HG03064 (cell line): ENCODE results near the gene DYNC2LI1.
"Not testable (repeated sequence)": the region's sequence is repeated elsewhere in the genome, so short reads cannot be mapped to it uniquely, and the experiment has no call there.

ENCODE experiments used
- ATAC-seq: cut with Tn5 transposase; IDR thresholded peaks from one replicate; pipeline ENCODE4 v1.9.1; 2021; ENCODE audit warnings: low read depth; ENCODE audit not compliant: unreplicated experiment

Gene DYNC2LI1

DNA sequence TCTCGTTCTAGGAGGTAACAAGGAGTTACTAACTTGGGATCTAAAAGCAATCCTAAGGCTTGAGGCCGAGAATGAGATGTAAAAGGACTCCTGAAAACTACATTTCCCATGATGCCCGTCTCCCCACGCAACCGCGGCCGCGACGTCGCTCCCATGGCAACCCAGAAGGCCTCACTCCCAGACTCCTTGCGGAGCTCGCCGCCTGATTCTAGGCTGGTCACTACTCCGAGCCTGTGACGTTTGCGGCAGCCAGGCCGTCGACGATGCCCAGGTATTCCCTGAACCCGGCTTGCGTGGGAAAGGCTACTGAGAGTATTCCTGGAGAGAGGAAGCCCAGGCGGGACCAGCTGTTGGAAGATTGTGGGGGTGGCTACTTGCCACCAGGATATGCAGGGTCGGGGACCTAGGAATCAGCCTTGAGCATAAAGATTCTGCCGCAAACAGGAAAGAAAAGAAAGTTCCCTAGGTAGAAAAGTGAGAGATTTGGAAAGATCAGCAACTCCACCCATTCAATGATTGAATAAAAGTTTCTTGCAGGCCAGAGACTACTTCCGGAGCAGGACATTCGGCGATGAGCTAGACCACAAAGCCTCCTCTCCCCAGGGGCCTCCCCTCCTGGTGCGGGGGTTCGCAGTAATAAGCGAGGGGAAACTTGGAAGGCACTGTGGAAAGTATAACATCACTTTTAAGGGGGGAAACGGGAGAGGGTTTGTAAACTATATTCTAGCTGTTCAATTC lies at the start of gene DYNC2LI1:
TSS of gene DYNC2LI1 (plus strand) at position 164 of the 738 bp plus-strand sequence. CDS start at position 264, 100 bp downstream.
- peak; percentile 99 for ATAC-seq

DNA sequence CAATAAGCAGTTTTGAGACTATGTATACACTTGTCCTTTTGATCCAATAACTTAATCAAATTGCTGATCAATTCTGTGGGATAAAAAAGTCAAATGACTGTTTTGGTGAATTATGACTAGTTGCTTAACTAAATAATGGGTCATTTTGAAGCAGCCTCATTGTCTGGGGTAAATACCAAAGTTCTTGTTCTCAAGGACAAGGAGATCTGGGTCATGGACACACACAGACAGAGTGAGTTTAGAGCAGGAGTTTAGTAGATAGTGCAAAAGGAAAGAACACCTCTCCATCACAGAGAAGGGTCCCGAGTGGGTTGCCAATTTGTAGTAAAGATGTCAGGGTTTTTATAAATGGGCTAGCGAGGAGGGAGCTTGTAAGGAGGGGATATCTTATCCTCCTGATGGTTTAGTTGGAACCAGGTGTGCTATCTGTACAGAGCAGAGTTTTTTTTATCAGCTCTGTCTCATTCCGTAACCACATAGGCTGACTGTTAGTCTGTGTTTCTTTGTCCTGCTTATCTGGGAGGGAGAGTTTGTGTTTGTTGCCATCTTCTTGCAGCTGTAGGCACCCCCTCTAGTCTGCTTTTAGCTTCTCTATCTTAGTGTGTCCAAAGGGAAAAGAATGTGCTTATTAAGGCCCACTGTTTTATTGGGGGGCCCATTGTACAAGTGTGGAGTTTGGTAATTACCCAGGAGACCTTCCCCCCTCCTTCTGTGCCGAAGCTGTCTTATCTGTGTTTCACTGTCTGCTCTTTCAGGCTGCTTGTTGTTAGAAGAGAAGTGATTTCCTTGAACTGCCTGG lies 48.9 kb upstream of the DYNC2LI1 start:
- no peak for ATAC-seq

DNA sequence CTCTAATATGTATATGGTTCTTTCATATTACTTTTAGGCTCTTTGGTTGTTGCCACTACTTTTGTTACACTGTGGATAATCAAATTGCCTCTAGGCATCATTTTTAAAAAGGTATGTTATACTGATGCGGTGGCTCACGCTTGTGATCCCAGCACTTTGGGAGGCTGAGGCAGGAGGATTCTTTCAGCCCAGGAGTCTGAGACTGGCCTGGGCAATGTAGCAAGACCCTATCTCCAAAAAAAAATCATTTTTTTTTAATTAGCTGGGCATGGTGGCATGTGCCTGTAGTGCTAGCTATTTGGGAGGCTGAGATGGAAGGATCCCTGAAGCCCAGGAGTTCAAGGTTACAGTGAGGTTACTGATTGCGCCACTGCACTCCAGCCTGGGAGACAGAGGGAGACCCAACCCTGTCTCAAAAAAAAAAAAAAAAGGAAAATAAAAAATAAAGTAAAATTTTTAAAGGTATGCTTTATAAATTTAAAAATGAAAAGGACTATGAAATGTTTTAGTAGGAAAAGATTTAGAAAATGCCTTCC lies 48.1 kb upstream of the DYNC2LI1 start:
- ATAC-seq, result no peak

DNA sequence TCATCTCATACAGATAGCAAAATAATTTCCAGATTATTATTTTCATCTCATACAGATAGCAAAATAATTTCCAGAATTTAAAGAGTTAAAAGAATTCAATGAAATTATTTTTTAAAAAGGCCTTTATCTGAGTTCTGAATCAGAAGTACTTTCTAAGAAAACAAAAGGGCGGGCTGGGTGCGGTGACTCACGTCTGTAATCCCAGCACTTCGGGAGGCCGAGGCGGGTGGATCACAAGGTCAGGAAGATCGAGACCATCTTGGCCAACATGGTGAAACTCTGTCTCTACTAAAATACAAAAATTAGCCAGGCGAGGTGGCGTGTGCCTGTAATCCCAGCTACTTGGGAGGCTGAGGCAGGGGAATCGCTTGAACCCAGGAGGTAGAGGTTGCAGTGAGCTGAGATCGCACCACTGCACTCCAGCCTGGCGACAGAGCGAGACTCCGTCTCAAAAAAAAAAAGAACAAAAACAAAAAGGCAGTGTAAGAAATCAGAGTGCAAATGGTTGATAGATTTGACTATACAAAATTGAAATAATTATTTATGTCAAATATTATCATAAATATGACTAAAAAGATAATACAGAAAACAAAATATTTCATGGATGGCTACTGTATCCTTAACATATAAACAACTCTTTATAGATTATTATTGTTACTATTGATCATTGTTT lies 46.7 kb upstream of the DYNC2LI1 start:
- ATAC-seq, result not testable (repeated sequence)

DNA sequence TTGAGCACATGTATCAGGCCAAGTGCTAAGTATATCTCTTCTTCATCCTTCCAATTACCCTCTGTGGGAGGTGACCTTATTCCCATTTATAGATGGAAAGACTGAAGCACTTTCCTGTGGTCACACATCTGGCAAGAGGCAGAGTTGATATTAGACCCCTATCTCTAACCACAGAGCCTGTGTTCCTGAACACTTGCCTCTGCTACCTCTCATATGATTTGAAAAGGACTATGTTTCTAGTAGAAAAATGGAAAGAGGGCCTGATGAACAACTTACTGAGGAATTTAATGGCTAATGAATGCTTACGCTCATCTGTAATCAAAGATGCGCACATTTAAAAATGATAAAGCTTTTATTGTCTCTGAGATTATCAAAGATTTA lies 46.2 kb upstream of the DYNC2LI1 start:
- no peak for ATAC-seq

DNA sequence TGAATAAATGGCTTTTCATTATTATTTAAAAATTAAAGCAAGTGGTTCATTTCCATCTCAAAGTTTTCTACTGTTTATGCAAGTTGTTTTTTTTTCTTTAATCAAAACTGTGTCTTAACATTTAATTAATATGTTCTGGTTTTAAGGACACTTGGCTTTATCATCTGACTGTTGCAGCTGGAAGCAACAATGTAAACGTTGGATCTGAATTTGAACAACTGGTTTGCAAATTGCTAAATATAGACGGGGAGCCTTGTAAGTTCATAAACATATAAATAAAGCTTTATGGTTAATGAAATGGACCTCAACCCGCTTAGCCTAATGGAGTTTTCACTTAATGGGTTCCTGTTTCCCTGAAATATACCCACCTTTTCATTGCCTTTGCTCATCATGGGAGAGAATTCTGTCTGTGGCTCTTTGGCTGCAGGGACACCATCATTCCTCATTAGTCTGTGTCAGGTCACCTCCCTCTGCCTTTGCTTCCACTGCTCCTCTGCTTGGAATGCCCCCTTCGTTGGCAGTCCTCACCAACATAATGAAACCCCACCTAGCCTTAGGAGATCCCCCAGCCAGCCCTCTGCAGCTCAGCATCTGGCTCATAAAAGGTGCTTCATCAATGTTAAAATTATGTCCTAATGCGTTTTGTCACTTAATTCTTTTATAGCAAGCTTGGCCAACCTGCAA lies 44.2 kb upstream of the DYNC2LI1 start:
- no peak for ATAC-seq

DNA sequence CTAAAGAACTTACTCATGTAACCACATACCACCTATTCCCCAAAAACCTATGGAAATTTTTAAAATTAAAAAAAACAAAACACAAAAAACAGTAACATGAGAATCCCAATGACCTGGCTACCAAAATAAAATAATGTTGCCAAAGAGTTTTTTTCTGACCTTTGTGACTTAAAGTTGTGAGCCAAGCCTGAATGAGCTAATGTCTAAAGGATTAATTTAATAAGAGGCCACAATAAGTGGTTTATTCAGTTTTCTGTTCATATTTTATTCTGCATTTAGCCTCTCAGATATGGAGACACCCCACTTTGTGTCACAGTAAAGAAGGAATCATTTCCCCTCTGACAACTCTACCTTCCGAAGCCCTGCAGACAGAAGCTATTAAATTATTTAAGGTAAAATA lies 42.6 kb upstream of the DYNC2LI1 start:
- no peak for ATAC-seq

DNA sequence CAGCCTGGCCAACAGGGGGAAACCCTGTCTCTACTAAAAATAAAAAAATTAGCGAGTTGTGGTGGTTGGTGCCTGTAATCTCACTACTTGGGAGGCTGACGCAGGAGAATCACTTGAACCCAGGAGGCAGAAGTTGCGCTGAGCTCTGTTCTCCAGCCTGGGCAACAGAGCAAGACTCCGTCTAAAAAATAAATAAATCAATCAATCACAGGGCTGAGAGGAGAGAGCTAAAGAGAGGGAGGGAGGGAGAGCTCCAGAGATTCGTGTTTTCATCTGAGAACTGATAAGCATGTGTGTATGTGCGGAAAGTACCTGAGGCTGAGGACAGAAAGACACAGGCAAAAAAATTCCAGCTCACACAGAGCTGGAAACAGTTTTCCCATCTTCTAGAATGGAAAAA lies 37.2 kb upstream of the DYNC2LI1 start:
- no peak for ATAC-seq

DNA sequence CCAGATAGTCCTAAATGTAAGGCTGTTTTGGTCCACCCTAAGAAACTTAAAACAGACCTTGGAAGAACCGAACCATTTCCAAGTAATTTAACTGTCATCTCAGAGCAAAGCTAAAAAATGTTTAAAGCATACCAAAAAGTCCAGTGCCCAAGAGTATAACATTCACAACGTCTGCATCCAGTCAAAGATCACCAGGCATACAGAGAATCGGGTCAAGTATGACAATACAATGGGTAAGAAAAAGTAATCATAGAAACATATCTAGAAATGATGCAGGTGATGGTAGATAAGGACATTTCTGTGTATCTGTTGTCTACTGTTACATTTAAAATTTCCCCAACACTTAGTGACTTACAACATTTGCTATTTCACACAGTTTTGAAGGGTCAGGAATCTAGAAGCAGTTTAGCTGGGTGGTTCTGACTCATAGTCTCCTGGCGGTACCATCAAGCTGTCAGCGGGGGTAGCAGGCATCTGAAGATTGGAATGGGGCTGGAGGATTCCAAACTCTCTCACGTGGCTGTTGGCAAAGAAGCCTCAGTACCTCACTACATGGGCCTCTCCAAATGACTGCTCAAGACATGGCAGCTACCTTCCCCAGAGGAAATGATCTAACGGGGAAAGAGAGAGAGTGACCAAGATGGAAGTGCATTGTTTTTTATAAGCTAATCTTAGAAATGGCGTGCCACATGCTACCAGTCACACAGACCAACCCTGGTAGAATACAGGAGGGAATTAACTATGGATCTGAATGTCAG lies 36.6 kb upstream of the DYNC2LI1 start:
- no peak for ATAC-seq

DNA sequence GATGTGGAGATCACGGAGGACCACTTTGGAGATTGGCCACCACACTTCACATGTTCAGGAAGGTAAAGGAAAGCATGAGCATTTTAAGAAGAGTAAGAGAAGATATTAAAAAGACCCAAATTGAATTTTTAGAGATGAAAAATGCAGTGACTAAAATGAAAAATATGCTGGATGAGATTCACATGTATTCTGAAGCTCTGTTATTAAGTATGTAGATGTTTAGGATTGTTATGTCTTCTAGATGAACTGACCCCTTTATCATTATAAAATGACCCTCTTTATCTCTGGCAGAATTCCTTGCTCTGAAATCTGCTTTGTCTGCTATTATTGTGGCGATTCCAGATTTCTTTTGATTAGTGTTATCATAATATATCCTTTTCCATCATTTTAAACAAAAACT lies 36.0 kb upstream of the DYNC2LI1 start:
- ATAC-seq, result no peak

DNA sequence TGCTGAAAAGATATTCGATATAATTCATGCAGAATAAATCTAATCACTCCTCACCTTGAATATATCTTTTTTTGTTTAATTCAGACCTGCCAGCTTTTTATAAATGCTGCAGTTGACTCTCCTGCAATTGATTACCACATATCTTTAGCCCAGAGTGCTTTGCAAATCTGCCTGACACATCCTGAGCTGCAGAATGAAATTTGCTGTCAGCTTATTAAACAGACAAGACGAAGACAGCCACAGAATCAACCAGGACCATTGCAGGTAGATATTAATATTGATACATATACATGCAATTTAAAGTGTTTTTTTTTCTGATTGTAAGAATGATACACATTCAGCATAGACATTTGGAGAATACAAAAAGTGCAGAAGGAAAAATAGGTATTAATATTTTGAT lies 35.6 kb upstream of the DYNC2LI1 start:
- no peak for ATAC-seq

DNA sequence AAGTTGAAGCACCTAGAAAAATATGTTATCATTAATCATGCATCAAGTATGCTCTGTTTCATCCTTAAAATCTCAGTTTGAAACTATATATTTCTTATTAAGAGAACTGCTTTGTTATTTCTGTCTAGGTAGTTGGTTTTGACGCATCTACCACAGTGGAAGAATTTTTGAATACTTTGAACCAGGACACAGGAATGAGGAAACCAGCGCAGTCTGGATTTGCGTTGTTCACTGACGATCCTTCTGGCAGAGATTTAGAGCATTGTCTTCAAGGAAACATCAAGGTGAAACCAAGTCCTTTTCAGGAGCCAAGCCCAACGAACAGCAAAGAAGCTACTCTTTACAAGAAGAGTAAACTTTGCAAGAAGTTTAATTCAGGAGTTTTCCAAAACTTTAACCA lies 30.1 kb upstream of the DYNC2LI1 start:
- no peak for ATAC-seq

DNA sequence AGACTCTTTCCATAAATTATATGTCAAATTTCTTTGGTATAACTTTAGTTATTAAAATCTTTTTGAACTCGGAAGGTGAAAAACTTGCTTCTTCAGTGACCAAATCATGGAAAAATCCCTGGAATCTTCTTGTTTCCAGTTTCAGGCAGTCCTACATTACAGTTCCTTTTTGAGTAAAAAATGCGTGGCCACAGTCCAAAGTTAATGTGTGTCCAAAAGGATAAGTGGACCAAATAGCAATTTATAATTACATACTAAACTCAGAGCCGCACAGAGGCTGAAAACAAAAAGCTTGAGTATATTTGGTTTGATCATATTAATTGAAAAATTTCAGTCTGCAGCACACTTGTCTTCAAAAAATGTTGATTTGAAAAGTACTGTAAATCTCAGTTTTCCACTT lies 28.4 kb upstream of the DYNC2LI1 start:
- no peak for ATAC-seq

DNA sequence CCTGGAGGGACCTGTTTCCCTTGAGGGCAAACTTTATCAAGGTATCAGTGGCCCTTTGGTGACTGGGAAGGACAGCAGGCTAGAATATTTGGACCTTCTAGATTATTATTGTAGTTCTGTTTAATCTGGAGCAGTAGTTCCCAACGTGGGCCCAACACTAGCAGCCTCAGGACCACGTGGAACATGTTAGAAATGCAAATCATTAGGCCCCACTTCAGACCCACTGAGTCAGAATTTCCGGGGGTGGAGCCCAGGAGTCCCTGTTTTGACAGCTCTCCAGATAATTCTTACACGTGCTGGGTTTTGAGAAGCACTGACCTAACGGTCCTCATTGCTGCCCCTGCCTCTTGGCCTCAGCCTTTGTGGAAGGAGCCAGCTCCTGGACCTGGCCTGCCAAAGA lies 25.5 kb upstream of the DYNC2LI1 start:
- no peak for ATAC-seq

DNA sequence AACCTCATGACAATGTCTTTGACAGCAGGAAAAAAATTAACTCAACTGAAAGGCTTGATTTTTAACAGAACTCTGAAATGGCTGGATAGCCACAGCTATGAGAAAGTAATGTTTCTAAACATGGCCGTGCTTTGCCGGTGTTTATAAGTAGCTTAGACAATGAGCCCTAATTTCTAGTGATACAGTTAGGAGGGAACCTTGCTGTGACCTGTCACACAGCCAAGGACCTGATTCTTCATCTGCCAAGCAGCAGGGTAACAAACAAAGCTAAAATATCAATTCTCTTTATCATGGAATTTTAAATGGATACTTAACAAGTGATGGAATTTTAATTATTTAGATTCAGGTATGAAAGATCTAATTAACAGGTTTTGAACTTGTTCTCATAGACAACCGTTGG lies 24.3 kb upstream of the DYNC2LI1 start:
- no peak for ATAC-seq

DNA sequence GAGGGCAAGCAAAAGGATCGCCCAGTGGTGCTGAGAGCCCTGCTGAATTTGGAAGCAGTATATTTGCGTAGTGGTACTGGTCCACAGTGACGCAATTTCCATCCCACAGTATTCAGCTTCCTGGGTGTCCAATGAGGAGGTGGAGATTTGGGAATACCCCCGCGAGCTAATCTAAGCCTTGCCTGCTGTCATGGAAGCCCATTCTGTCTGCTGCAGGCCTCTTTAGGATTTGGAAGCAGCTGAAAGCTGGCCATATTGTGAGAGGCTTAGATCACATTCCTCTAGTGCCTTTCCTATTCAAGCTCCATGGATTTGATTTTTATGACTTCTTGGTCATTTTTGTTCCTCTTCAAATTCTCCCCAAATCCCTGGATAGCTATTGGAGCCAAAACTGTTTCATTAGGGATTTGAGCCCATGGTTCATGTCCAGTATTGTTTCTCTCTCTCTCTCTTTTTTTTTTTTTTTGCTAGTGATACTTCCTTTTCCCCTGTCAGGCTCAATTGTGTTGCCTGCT lies 22.3 kb upstream of the DYNC2LI1 start:
- ATAC-seq, result no peak

DNA sequence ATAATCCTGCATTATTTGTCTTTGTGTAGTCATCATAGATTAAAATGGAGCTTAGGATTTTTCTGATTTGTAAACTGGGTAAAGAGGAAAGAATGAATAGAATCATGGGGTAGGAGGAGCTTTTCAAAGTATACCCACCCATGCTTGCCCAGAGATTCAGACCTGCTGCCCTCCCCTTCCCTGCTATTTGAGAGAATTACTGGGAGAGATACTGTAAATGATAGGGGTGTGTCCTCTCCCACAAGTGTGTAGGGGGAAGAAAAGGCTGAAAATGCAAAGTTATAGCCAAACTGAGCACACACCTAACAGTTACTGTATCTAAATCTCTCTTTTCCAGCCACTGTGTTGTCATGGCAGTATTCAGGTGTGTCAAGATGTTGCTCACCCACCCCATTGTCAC lies 21.5 kb upstream of the DYNC2LI1 start:
- ATAC-seq, result no peak

DNA sequence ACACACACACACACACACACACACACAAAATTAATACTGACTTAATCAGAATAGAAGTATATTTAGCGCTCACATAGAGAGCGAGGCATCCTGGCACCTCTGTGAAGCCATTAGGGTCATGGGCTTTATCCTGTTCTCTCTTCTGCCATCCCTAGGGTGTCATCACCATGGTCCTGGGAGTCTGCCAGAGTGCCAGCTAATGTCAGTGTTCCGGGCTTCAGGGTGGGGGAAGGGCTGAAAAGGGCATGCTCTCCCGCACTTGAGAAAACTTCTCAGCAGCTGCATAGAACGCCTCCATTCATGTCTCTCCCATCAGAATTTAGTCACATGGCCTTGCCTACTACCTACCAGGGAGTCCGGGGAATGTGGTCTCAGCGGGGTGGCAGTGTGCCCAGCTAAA lies 19.7 kb upstream of the DYNC2LI1 start:
- no peak for ATAC-seq

DNA sequence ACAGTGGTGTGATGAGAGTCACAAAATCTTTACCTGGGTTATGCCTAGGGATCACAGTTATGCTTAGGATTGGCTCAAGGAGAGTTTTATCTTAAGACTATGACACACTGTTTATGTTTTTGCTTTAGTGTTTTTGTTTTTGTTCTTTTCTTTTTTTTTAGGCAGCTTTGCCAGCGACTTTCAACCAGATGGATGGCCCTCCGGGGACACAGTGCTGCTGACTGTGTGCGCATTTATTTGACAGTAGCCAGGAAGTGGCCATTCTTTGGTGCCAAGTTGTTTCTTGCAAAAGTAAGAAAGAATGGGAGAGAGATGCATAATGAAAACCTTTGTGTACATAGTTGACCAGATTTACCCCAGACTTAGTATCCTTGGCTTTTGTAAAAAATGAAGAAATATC lies 15.1 kb upstream of the DYNC2LI1 start:
- no peak for ATAC-seq

DNA sequence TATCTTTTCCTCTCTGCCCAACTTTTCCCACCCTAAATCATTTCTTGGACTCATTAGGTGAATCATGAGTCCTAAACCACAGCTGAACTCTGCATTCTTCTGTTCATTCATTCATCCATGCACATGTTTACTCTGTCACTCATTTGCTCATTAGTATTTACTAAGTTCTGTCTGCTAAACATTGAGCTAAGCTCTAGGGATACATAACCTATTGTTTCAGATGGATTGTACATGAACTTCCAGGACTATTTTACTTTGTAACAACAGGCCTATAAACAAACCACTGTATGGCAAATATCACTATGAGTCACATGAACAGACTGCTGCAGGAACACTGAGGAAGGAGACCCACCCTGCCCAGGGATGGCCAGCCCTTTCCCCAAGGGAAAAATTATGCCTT lies 14.6 kb upstream of the DYNC2LI1 start:
- no peak for ATAC-seq
